ENCODE measurements around the gene PDE4D.

DNA sequence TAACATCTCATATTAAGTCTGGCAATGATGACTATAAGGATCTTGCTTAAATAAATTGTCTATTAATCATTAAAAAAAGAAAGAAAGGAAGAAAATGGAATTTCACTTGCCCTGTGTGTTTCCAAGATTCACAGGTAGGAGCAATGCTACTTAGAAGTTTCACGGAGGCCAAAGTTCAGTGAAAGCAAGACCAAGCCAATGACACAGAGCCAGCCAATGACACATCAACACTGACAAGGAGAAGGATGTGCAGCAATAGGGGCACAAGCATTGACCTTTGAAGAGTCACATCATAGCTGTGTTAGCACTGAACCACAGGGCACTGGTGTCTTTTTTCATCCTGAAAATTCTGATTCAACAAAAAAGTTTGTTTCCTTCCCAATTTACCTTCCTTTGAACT, 364.3 kb downstream of the PDE4D start:
- TF ChIP-seq POLR2A (IDR thresholded peaks at IDR 0.05), result no peak
- TF ChIP-seq, protein P1, sequence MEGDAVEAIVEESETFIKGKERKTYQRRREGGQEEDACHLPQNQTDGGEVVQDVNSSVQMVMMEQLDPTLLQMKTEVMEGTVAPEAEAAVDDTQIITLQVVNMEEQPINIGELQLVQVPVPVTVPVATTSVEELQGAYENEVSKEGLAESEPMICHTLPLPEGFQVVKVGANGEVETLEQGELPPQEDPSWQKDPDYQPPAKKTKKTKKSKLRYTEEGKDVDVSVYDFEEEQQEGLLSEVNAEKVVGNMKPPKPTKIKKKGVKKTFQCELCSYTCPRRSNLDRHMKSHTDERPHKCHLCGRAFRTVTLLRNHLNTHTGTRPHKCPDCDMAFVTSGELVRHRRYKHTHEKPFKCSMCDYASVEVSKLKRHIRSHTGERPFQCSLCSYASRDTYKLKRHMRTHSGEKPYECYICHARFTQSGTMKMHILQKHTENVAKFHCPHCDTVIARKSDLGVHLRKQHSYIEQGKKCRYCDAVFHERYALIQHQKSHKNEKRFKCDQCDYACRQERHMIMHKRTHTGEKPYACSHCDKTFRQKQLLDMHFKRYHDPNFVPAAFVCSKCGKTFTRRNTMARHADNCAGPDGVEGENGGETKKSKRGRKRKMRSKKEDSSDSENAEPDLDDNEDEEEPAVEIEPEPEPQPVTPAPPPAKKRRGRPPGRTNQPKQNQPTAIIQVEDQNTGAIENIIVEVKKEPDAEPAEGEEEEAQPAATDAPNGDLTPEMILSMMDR (IDR thresholded peaks at IDR 0.05), result no peak

Measured in right lobe of liver (tissue), 4 donors.